HG03045 (cell line): ENCODE results near the gene DIP2A.
A peak's percentile ranks its signal among the peaks of the same experiment; 100 is the strongest.

ENCODE experiments used
- ATAC-seq: cut with Tn5 transposase; IDR thresholded peaks from one replicate; pipeline ENCODE4 v1.9.1; 2021; ENCODE audit warnings: mild to moderate bottlenecking, moderate library complexity; ENCODE audit not compliant: unreplicated experiment

DIP2A gene, protein sequence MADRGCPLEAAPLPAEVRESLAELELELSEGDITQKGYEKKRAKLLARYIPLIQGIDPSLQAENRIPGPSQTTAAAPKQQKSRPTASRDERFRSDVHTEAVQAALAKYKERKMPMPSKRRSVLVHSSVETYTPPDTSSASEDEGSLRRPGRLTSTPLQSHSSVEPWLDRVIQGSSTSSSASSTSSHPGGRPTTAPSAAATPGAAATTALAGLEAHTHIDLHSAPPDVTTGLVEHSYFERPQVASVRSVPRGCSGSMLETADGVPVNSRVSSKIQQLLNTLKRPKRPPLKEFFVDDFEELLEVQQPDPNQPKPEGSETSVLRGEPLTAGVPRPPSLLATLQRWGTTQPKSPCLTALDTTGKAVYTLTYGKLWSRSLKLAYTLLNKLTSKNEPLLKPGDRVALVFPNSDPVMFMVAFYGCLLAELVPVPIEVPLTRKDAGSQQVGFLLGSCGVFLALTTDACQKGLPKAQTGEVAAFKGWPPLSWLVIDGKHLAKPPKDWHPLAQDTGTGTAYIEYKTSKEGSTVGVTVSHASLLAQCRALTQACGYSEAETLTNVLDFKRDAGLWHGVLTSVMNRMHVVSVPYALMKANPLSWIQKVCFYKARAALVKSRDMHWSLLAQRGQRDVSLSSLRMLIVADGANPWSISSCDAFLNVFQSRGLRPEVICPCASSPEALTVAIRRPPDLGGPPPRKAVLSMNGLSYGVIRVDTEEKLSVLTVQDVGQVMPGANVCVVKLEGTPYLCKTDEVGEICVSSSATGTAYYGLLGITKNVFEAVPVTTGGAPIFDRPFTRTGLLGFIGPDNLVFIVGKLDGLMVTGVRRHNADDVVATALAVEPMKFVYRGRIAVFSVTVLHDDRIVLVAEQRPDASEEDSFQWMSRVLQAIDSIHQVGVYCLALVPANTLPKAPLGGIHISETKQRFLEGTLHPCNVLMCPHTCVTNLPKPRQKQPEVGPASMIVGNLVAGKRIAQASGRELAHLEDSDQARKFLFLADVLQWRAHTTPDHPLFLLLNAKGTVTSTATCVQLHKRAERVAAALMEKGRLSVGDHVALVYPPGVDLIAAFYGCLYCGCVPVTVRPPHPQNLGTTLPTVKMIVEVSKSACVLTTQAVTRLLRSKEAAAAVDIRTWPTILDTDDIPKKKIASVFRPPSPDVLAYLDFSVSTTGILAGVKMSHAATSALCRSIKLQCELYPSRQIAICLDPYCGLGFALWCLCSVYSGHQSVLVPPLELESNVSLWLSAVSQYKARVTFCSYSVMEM (N-terminal part only)

DNA sequence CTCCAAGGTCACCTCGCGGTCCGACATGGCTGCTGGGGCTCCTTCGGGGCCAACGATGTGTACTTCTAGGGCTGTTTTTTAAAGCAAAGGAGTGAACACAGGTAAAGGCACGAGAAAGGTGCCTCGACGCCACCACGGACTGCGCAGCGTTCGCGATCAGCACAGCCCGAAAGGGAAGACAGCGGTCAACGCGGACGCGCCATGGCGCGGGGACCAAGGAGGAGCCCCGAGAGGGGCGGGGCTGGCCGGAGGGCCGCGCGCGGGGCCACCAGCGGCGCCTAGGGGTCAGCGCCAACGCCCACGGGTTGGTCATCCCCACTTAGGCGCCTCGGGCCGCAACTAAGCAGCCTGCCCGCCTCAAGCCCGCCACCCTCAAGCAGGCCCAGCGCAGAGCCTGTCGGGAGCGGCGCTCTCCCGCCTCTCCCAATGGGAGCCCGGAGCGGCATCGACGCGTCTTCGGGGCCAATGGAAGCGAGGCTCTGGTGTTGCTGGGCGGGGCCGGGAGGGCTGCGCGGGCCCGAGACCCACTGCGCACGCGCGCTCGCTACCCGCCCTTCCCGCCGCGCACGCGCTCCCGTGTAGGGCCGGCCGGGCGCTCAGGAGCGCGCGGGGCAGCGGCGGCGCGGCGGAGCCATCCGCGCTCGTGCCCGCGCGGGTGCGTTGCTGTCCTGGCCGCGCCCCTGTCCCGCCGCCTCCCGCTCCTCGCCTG is at the start of gene DIP2A:
Gene DIP2A, plus strand, starts transcription at position 577 of the 709 bp plus-strand sequence. CDS start 241 bp downstream, outside the sequence.
- peak; percentile 91 for ATAC-seq

DNA sequence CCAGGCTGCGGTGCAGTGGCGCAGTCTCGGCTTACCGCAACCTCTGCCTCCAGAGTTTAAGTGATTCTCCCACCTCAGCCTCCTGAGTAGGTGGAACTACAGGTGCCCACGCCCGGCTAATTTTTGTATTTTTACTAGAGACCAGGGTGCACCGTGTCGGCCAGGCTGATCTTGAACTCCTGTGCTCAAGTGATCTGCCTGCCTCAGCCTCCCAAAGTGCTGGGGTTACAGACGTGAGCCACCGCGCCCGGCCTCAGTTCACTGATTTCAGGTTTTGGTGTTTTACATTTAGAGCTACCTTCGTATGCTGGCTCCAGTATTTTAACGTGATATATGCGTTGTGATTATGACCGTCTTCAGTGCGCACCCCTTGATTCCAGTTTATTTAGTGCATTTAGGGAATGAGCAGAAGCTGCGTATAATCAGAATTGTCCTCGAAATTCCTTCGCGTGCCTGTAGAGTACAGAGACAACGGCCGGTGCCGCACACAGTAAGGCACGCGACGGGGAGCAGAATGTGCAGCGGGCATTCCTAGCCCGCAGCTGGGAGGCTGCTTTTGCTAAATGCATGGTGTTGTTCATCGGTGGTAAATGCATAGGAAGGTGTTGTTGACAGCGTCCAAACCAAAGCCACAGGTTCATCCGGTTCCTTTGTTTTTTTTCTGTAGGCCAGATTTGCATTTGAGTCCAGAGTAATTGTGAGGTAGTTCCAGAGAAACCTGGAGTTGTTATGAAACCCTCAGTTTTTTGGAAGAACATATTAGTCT is 48.9 kb upstream of the DIP2A start:
- ATAC-seq, result no peak

DNA sequence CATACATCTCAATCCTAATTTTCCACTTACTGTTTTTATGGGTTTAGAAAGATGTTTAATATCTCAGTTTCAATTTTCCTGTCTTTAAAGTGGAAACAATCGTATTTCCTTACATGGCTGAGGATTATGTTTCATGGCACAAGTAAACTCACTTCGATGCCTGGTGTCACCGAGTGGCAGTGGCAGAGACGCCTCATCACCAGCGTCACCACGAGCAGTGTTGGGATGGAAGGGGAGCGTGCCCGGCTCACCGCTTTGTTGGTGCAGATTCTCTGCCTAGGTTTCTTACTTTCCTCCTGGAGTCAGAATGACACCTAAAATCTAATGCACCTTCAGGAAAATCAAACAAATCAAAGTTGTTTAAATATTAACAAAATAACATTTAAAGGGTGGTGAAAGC is 48.2 kb upstream of the DIP2A start:
- ATAC-seq, result no peak

DNA sequence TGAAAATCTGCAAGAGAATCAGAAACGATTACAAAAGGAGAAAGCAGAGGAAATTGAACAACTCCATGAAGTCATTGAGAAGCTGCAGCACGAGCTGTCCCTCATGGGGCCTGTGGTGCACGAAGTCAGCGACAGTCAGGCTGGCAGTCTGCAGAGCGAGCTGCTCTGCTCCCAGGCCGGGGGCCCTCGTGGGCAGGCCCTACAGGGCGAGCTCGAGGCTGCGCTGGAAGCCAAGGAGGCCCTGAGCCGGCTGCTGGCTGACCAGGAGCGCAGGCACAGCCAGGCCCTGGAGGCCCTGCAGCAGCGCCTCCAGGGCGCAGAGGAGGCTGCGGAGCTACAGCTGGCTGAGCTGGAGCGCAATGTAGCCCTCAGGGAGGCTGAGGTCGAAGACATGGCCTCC is 47.5 kb upstream of the DIP2A start:
- ATAC-seq, result no peak

DNA sequence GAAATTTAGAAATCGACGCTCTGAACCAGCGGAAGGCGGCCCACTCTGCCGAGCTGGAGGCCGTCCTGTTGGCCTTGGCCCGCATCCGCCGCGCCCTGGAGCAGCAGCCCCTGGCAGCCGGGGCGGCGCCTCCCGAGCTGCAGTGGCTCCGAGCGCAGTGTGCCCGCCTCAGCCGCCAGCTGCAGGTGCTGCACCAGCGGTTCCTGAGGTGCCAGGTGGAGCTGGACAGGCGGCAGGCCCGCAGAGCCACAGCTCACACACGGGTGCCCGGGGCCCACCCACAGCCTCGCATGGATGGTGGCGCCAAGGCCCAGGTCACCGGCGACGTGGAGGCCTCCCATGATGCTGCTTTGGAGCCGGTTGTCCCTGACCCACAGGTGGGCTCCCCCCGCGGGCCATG is 47.0 kb upstream of the DIP2A start:
- ATAC-seq, result no peak

DNA sequence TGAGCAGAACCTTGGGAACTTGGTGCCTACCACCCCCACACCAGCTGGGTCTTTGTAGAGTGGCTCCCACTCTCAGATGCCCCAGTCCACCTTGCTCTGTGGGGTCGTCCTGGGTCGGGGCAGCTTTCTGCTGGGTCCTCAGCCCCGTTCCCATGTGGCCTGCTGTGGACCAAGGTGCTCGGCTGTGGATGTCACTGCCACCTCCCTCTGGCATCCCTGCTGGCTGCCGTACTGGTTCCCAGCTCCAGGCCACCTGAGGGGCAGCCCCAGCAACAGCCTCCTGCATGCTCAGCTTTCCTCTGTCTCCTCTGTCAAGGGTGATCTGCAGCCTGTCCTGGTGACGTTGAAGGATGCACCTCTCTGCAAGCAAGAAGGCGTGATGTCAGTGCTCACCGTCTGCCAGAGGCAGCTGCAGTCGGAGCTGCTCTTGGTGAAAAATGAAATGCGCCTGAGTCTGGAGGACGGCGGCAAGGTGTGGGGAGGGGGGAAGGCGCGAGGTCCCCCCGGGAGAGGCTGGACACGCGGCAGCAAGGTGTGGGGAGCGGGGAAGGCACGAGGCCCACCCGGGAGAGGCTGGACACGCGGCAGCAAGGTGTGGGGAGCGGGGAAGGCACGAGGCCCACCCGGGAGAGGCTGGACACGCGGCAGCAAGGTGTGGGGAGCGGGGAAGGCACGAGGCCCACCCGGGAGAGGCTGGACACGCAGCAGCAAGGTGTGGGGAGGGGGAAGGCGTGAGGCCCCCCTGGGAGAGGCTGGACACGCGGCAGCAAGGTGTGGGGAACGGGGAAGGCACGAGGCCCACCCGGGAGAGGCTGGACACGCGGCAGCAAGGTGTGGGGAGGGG is 45.9 kb upstream of the DIP2A start:
- ATAC-seq, result no peak

DNA sequence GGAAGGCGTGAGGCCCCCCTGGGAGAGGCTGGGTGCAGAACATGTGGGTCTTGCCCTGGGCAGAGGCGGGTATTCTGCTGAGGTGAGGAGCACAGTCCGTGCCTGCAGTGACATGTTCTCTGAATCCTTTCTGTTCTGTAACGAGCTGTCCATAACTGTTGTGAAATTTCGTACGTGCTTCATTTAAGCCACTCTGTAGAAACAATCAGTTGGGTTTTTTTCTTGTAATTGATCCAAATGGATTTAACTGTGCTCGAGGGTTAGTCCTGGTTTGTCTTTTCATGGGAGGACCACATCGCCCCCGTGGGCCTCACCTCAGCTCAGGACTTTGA is 45.4 kb upstream of the DIP2A start:
- ATAC-seq, result no peak

DNA sequence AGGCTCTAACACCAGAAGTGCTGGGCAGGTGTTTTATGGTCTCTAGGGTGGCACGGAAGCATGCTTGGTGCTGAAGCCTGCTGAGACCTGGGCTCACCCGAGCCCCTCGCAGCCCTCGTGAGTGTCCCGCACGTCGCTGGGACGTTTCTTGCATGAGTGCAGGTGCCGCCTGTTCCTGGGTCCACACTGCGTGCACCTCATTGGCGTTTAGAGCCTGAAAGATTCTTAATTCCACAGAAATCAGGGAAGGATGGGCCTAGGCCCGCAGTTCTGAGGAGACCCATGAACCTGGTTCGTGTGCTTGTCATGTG is 43.8 kb upstream of the DIP2A start:
- no peak for ATAC-seq

DNA sequence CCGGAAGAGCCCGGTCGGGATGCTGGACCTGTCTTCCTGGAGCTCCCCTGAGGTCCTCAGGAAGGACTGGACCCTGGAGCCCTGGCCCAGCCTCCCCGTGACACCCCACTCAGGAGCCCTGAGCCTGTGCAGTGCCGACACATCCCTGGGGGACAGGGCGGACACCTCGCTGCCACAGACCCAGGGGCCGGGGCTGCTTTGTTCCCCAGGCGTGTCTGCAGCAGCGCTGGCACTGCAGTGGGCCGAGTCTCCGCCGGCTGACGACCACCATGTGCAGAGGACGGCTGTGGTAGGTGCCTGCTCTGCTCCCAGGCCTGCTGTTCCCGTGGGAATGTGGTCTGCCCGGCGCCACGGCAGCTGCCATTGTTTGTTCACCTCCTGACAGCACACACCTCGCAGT is 42.1 kb upstream of the DIP2A start:
- no peak for ATAC-seq

DNA sequence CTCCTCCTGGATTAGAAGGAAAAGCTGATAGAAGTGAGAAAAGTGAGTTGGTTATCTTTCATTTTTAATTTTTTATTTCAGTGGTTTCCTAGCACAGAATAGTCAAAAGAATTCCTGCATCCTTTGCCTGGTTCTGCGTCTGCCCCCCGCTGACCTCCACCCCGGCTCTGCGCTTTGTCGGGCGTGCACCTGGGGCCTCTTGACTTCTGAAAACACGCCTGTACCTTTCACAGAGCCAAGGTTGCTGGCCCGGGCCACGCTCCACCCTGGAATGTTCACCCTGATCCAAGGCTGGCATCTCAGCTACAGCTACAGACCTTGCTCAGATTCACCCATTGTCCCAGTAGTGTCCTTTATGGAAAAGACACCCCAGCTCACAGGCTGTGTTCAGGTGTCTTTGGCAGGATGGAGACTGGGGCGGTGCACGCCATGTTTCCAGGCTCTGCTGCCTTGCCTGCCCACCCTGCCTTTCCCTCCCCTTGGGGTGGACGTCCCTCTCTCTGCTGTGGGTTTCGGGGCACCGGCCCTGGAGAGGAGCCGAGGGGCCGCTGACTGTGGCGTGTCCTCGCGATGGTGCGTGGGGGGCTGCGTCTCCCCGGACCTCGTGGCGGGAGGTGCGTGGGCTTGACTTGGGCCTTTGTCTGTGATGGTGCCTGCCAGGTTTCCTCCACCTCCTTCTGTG is 40.3 kb upstream of the DIP2A start:
- no peak for ATAC-seq

DNA sequence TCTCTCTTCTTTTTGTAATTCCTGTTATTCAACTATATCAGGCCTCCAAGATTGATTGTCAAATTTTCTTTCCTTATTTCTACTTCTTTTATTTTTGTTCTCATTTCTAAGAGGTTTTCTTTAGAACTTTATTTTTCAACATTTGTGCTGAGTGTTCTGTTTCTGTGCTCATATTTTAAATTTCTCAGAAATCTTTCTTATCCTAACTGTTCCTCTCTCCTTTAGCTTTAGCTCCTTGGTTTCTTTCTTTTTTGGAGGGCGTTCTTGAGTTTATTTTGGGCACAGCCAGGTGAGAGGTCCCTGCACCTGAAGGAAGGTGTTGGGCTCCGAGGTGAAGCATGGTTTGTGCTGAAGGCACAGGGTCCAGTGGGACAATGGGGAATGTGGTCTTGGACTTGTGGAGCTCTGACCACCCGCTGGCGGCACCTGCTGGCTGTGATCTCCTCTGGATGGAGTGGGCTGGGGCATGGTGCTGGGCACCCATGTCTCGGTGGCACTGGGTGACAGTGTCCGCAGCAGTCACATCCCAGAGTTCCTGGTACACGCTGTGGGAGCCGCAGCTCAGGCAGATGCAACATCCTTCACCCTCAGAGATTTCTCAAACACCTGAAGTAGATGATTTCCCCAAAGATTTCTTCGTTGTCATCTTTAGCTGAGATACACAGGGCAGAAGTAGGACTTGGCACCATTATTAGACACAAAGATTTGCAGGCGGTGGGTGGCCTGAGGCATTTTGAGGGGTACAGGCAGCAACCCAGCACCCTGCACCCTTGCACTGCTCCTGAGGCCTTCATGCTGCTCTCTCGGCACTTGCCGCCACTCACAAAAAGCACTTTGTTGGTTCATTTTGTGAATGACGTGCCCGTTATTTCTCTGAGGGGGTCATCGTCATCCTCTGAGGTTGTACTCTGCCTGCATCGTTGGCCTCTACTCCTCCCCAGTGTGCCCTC is 38.2 kb upstream of the DIP2A start:
- no peak for ATAC-seq

DNA sequence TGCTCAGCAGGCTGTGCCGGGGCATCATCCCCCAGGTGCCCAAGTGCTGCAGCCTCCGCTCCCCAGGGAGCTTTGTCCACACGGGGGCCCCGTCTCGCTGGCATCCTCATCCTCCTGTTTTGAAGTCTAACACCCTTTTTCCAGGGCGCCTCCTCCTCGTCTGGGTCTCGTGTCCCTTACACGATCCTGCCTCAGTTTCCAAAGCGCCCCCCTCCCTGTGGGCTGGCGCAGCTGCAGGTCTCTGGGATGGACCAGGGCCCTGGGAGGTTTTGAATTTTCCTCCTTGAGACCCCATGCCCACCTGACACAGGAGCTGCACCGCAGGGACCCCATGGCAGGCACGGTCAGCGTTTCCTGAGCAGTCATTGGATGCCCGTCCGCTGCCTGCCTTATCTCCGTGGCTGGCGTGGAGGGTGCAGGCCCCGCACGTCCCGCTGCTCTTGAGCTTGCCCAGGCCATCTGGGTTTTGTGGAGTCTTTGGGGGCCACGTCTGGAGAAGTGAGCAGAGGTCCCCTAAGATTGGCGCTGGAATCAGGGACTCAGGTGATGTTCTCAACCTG is 37.4 kb upstream of the DIP2A start:
- ATAC-seq, result no peak

DNA sequence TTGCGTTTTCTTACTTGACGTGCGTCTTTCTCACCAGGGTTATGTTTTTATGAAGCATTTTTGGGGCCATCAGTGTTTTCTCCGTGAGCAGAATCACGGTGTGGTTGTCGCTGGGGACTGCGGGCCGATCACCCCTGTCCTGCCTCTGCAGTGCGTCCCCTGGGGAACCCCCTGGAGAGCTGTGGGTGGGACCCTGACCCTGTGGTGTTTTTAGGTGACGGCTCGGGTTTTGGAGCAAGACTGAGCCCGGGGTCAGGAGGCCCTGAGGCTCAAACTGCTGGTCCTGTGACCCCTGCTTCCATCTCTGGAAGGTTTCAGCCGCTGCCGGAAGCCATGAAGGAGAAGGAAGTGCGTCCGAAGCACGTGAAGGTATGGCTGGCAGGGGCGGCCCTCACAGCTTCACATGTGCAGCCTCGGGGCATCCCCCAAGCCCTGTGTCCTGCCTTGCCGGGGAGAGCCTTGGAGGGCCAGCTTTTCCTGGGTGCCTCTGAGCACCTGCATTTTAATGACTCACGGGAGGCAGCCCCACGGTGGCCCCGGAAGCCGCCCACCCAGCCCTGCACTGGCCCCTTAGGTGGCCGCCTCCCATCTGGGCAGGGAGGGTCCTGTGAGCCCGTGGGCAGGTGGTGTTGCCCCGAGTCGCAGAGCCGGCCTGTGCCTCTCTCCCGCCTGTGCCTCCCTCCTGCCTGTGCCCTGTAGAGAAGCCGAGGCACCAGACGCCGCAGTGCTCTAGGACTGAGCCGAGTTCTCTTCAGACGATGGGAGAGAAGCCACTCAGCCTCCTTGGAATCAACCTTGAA is 36.7 kb upstream of the DIP2A start:
- no peak for ATAC-seq

DNA sequence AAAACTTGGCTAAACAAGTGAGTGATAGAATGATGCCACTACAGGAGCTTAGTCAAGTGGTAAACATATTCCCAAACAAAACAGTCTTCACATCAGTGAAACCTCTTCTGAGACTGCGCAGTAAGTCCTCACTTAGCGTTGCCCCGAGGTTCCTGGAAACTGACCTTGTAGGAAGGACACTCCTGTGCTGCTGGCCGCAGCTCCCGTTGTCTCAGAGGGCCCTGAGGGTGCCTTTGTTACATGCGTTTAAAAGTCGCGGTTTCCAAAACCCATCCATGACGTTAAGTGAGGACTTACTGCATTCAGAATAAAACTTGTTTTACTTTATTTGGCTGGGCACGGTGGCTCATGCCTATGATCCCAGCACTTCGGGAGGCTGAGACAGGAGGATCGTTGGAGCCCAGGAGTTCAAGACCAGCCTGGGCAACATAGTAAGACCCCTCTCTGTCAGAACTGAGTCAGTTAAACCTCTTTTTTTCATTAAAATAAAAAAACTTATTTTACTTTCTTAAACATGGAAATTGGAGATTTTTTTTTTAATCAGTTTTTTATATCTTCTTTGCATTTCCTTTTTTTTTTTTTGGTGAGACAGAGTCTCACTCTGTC is 36.0 kb upstream of the DIP2A start:
- ATAC-seq, result no peak

DNA sequence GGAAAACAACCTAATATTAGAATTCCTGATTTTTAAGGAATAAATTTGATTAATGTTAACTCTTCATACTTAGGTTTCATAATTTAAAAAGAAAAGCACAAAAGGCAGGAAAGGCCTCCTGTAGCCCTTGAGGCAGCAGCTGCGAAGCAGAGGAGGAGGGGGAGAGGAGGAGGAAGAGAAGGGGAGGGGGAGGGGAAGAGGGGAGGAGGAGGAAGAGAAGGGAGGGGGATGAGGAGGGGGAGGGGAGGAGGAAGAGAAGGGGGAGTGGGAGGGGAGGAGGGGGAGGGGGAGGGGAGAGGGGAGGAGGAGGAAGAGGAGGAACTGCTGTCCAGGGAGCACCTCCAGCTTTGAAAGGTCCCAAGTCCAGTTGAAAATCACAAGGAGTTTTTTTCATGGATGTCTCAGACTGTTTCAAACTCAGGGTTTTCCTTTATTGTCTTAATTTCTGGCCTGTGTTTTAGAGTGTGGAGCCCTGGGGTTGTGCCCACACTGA is 35.1 kb upstream of the DIP2A start:
- ATAC-seq, result no peak

DNA sequence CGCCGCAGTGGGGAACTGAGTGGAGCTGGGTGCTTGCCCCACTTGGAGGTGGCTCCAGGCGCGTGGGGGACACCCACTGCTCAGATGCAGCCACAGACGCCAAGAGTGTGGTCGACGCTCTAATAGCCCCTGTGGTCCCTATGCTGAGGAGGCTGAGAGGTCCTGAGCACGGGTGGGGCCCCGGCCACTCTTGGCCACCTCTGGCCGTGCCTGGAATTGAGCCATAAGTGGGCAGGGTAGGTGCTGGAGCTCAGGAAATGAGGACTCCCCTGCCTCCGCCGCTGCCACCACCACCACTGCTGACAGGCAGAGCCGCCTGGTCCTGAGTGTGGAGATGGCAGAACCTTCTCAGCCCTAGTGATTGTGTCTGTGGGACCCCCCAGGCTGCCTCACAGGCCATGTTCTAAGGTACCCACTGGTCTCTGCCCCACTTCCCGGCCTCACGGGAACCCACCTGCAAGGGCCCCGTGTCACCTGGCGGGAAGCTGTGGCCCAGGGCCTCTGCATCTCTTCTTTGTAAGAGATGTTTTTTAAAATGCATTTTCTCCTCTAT is 34.6 kb upstream of the DIP2A start:
- ATAC-seq, result no peak
